Peyer's patch (tissue), 4 donors: ENCODE results near the gene WDR44.
"Not testable (repeated sequence)": the region's sequence is repeated elsewhere in the genome, so short reads cannot be mapped to it uniquely, and the experiment has no call there.

Experiments
- POLR2A ChIP-seq, 2 donors: fragments of 450-650 bp; IDR thresholded peaks; one replicate each; pipeline ENCODE4 v1.5.1; 2017; ENCODE audit warnings: antibody characterized with exemption in 2 of 2, mild to moderate bottlenecking in 2 of 2, moderate library complexity in 2 of 2
- TF ChIP-seq, protein P1 (sequence below), 6 experiments: fragments of 450-650 bp in 4 of 6; fragments of 200-600 bp in 2 of 6; sonication (generic) in 1 of 6; IDR thresholded peaks; one replicate each; pipeline ENCODE4 v1.5.1; 2017 to 2019; ENCODE audit warnings: antibody characterized with exemption in 6 of 6, mild to moderate bottlenecking in 3 of 6, moderate library complexity in 1 of 6

DNA sequence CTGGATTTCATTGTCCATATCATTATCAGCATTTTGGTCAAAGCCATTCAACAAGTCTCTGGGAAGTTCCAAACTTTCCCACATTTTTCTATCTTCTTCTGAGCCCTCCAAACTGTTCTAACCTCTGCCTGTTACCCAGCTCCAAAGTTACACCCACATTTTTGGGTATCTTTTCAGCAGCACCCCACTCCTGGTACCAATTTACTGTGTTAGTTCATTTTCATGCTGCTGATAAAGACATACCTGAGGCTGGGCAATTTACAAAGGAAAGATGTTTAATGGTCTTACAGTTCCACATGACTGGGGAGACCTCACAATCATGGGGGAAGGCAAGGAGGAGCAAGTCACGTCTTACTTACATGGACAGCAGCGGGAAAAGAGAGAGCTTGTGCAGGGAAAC, 40.1 kb upstream of the WDR44 start:
- TF ChIP-seq, protein P1, sequence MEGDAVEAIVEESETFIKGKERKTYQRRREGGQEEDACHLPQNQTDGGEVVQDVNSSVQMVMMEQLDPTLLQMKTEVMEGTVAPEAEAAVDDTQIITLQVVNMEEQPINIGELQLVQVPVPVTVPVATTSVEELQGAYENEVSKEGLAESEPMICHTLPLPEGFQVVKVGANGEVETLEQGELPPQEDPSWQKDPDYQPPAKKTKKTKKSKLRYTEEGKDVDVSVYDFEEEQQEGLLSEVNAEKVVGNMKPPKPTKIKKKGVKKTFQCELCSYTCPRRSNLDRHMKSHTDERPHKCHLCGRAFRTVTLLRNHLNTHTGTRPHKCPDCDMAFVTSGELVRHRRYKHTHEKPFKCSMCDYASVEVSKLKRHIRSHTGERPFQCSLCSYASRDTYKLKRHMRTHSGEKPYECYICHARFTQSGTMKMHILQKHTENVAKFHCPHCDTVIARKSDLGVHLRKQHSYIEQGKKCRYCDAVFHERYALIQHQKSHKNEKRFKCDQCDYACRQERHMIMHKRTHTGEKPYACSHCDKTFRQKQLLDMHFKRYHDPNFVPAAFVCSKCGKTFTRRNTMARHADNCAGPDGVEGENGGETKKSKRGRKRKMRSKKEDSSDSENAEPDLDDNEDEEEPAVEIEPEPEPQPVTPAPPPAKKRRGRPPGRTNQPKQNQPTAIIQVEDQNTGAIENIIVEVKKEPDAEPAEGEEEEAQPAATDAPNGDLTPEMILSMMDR (IDR thresholded peaks at IDR 0.05): not testable (repeated sequence)
- TF ChIP-seq POLR2A (IDR thresholded peaks at IDR 0.05): not testable (repeated sequence)
